H4 (cell line): Measurements from ENCODE around the gene DMRT1. TPM values are rescaled to one million over a fixed set of nuclear protein-coding genes. Genes with fewer than 3 reads are reported as not detected.

Experiments used
- DNase-seq: peaks from one replicate; pipeline ENCODE4 v3.0.0-alpha.2; 2015; ENCODE audit warnings: low spot score
- total RNA-seq: library from RNA; depleted of rRNA; stranded (reverse); fragments of >200 nt; shearing (Covaris generic); gene quantifications from 2 replicates; pipeline ENCODE4 v1.2.3, GENCODE V29; 2014

DMRT1 gene
- total RNA-seq, 1 experiment from 2014 or later: not detected

DNA sequence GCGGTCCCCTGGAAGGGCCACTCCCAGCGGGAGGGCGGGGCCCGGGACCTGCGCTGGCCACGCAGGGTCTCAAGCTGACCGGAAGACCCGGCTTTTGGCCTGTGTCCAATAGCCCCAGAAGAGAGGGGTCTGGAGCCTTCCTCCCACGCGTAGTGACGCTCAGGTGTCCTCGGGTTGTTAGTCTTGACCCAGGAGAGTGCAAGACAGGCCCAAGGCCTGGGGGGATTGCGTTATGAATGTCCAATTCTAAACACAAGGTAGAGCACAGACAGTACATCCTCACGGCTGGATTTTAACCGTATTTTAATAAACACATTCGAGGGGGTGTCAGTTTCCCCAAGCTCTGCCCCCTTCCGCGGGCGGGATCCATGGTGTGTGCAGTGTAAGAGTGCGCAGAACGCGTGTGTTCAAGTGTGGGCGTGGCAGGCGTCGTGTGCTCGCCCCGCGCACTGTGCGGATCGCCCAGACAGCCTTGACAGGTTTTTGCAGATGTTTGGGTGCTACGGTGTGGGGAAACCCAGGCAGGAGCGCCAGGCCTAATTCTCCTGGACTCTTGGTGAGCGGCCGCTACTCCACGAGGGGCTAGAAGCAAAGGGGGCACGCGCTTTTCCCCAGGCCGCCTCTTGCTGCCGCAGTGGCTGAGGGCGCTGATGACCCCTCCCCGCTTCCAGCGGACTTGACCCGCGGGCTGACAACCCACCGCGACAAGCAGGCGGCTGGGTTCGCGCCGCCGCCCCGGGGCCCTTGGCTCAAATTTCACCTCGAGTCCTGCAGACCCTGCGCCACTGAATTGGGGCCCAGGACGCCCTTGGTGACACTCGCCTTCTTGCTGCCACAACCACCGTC lies 128.9 kb downstream of the DMRT1 start:
- no peak for DNase-seq

- DNase-seq: no peak
These were observed 130.5 kb downstream of the DMRT1 start for GRCh38 chr9:971901-972500.

DNA sequence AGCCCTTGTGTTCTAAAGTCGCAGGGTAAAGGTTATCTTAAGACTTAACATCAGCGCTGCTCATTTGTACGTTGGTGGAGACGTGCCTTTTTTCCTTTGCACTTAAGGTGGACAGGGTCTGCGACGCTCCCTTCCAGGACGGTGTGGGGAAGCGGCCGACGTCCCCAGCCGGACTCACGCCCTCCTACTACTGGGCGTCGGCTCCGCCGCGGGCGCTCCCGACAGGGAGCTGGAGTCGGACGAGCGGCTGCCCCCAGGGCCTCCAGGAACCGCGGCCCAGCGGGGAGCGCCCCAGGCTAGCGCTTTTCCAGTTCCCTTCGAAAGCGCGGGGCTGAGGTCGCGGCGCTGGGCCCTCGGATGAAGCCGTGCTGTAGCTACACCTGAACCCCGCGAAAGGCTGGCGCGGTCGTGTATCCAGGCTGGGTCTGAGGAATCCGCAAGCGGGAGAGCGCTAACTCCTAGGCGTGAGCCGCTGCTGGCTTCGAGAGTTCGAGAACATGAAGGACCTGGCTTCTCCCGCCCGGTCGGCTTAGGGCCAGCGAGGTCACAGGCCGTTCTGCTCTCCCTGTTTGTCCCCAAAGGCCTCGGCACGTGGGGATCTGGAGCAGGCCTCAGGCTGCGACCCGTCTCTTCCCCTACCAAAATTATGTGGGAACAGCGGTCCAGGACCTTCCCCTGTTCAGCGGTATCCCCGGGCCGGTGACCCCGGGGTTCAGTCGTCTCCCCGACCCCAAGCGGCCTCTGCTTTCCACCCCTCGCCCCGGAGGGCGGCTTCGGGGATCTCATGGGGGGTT lies 131.2 kb downstream of the DMRT1 start:
- DNase-seq: no peak

DNA sequence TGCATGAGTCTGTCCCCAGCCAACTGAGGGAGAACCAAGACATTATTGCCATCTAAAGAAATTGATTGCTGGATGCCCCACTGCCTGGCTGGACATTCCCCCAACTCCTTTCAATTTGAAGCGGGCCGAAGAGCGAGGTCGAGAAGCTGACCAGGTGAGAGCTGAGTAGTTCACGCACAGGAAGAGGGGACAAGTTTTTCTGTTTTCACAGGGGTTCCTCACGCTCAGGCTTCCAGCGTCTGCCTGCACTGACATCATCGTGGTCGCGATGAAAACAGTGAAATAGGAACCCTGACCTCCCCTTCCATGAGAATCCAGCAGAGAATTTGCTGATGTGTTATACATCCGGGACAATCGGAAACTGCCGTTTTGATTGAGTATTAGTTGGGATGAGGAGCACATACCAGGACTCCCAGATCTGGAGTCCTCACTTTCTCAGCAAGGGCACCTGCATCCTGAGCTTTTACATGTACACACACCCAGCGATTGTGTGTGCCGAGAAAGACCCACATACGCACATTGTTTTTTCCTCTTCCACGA lies 131.9 kb downstream of the DMRT1 start:
- no peak for DNase-seq

- DNase-seq: no peak
These were observed 132.8 kb downstream of the DMRT1 start for GRCh38 chr9:974031-974995.

DNA sequence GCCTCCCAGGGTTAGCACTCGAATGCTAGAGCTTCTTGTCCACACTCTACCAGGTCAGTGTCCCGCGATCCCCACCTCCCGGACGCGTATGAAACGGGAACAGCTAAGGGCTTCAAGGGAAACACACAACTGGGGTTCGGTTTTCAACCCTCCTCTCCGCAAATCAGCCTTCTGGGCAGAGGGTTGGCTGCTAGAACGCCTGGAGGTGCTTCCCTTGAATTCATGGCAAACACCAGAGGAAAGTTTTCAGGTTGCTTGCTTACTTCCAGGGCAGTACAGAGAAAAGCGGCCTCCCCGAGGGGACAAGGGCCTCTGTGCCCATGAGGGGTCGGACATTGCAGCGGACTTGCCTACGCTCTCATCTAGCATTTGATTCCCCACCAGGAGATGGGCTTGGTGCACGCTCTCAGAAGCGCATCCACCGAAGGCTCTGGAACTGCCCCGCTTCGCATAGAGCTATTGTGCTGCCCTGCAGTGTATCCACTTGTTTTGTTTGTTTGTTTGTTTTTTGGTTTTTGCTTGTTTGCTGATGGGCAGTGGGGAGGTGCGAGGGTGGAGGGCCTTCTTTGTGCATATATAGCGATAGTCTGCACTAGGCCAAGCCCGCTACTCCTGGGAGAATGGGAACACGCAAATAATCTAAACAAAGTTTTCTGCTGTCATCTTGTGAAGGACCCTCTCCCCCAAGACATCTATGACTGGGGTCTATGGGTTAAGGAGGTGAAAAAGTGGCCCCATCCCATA lies 133.7 kb downstream of the DMRT1 start:
- DNase-seq: no peak

DNA sequence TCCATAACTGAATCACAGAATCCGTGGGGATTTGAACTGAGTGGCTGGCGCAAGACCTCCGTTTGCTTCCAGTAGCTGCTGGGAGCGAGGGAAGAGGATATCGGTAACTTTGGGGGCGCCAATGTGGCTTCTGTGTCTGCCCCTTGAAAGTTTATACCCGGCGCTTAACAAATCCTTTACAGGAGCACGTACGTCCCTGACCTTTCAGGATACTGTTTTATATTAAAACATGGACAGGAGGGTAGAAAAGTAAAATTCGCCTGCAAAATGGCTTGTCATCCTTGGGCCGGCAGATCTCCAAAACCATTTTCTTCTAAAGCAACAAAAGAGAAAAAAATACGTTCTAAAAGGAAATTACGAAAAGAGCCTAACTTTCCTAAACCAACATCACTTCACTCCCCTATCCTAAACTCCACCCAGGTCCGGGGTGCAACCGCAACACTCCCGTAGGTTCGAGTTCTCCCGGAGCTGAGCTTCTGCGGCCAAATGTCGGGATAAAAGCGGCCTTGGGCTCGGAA lies 134.3 kb downstream of the DMRT1 start:
- DNase-seq: no peak

DNA sequence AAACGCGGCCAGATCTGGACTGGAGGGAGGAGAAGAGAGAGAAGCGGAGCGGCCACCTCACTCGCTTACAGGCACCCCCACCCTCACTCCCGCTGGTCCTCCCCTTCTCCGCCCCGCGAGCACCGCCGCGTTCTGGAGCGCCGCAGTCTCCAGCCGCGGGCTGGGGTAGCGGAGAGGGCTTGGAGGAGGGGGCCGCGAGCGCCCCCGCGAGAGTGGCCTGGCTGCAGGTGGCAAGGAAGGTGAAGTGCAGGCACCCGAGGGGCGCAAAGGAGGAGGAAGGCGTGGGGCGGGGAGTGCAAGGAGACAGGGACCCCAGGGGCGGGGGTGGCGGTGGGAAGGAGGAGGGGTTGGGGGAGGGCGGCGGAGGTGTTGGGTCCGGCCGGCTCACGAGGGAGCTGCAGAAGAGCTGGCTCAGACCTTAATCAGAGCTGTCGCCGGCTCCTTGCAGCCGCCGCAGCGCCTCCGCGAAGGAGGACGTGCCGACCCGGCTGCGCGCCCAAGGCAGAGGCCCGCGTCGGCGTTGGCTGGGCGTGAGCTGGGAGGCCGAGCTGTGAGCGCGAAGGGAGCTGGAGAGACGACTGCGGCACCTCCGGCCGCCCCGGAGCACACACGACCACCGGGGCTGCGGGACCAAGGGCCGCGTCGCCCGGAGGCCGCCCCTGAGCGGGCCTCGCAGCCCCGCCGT lies 134.9 kb downstream of the DMRT1 start, which contains the start of gene DMRT3:
Gene DMRT3, plus strand, starts transcription at position 398 of the 685 bp plus-strand sequence. CDS start 347 bp downstream, outside the sequence.
- DNase-seq: no peak

DNA sequence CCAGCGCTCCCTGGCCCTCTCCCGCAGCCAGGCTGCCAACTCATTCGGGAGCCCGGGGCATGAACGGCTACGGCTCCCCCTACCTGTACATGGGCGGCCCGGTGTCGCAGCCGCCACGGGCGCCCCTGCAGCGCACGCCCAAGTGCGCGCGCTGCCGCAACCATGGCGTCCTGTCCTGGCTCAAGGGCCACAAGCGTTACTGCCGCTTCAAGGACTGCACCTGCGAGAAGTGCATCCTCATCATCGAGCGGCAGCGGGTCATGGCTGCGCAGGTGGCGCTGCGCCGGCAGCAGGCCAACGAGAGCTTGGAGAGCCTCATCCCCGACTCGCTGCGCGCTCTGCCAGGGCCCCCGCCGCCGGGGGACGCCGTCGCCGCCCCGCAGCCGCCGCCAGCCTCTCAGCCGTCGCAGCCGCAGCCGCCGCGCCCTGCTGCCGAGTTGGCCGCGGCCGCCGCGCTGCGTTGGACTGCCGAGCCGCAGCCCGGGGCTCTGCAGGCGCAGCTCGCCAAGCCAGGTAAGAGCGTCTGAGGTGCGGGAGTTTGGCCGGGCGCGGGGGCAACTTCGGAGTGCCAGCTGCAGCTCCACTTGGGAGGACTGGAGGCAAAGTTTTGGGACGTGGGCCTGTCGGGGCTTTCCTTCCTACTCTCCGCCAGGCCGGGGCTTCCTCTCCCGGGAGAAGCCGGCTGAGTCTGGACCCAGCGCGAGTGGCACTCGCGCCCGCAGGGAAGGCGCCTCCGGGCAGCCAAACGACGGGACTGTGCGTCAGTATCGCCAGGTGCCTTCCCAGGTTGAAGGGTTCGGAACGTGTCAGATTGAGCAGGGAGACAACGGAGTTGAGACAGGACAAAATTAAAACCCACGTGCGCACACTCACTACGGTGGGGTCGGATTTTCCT lies 135.7 kb downstream of the DMRT1 start:
- DNase-seq: no peak

- DNase-seq: no peak
These were observed 136.6 kb downstream of the DMRT1 start for GRCh38 chr9:977838-978830.

- no peak for DNase-seq
These were observed 138.5 kb downstream of the DMRT1 start for GRCh38 chr9:979983-980382.

- DNase-seq: no peak
These were observed 139.1 kb downstream of the DMRT1 start for GRCh38 chr9:980640-981039.

DNA sequence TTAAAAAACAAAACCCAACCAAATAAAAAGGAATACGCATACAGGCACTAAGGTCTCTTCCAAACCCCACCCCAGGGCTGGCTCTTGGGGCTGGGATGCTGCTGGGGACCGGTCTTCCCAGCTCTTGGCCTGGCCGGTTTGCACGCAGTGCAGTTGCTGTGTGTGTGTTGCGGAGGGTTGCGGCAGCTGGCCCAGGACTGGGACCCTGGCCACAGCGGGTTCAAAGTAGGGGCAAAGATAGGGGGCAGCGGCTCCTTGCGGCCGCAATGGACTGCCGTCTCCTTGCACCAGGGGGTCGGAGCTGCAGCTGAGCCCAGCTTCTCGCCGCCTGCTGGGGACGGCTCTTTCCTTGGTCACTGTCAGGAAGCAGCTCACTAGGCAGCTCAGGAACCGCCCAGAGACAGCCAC lies 140.0 kb downstream of the DMRT1 start:
- no peak for DNase-seq

DNA sequence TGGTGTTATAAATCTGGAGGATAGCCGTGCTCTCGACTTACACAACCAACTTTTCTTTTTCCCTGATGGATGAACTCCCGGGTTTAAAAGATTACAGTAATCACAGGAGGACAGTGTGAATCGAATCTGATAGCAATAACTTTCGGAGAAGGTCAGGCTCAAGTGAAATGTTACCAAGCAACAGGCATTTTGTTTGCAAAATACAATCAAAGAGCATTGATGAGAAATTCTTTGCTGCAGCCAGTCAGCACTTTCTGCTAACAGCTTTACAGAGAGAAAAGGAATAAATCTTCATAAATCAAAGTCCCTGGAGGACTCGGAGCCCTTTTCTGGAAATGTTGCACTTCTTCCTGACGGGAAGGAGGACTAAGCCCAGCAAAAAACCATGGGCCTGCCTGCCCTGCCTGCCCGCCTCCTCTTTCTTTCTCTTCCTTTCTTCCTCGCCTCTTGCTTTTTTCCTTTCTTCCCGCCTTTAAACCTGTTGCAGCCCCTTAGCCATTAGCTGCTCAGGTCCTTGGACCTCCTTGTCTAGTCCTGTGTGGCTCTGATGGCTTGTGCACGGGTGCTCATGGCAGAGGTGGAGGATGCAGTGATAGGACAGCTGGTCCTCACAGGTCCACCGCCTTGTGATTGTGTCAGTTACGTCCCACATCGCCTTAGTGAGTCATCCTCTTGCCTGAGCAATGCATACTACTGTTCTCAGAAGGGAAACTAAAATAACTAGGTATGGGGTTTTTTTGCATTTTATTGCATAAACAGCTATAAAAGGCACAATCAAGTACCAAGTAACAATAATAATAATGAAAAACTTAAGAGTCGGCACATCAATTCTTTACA lies 141.1 kb downstream of the DMRT1 start:
- no peak for DNase-seq

DNA sequence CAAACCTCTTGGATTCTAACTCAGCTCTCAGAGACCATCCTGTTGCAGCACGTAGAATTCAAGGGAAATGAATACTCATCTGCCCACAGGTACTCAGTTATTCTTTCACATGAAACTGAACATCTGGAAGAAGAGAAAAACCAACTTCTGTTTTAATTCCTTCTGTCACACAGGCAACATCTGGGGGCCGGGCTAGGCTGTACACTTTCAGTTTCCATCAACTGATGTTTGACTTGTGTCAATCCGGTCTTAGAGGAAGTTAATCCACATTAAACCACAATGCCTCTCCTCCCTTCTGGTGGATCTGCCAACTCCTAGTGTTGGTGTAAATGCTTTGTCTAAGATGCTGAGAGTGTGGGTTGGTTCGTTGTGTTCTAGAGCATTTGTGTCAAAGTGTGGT lies 152.5 kb downstream of the DMRT1 start:
- DNase-seq: no peak

DNA sequence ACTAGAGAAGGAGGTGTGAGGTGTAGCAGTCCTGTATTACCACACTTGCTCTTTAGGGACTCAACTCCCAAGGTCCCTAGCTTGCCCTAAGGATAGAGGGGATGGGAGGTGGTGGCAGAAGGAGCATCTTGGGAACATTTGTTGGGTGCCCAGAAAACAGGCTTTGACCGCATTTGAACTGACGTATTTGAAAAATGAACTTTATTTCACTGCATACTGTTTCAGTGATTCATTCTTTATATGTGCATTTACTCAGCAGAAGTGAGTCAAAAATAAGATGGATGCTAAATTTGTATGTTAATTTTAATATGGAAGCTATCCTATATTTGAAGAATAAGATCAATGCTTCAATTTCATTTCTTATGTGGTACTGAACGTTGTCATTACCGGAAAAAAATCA lies 153.7 kb downstream of the DMRT1 start:
- DNase-seq: no peak
